ENCODE measurements around the gene RHD.
"Not testable (repeated sequence)": the region's sequence is repeated elsewhere in the genome, so short reads cannot be mapped to it uniquely, and the experiment has no call there.

DNA sequence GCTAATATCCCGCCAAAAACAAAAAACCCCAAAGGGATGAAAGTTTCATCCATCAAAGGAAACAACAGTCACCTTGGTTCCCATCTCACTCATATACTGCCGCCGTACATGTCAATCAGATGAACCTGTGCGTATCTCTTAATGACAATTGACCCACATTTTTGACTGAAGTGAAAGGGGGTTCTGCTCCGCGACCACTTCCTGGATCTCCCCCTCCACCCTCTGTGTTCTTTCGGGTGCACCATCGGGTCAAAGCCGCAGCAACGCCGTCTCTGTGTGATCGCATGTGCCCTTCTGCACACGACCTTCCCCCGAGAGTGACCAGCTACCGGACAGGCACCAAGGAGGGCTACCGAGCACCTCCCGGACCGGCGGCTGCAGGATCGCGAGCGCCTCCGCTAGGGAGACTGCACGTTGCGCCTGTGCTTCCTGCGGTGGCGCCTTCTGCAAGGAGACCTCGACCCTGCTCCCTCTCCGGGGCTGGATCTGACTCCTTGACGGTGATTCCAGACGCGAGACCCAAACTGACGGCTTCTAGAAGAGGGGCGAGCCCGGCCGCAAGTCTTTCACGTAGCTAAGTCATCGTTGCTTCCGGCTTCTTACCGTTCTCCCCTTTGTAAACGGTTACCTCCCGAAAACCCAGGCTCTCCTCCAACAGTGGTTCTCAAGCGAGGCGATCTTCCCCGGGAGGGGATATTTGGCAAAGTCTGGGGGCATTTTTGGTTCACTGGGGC, 5.6 kb upstream of the RHD start:
- TF ChIP-seq, protein P1, sequence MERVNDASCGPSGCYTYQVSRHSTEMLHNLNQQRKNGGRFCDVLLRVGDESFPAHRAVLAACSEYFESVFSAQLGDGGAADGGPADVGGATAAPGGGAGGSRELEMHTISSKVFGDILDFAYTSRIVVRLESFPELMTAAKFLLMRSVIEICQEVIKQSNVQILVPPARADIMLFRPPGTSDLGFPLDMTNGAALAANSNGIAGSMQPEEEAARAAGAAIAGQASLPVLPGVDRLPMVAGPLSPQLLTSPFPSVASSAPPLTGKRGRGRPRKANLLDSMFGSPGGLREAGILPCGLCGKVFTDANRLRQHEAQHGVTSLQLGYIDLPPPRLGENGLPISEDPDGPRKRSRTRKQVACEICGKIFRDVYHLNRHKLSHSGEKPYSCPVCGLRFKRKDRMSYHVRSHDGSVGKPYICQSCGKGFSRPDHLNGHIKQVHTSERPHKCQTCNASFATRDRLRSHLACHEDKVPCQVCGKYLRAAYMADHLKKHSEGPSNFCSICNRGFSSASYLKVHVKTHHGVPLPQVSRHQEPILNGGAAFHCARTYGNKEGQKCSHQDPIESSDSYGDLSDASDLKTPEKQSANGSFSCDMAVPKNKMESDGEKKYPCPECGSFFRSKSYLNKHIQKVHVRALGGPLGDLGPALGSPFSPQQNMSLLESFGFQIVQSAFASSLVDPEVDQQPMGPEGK (CRISPR knock-in tag; IDR thresholded peaks at IDR 0.05; ENCODE audit: borderline replicate concordance) = not testable (repeated sequence)
- not testable (repeated sequence) for TF ChIP-seq CSRNP3 (CRISPR knock-in tag; IDR thresholded peaks at IDR 0.05); ZFP30 (CRISPR knock-in tag; IDR thresholded peaks at IDR 0.05); CSDC2 (CRISPR knock-in tag; IDR thresholded peaks at IDR 0.05); RARB (CRISPR knock-in tag; IDR thresholded peaks at IDR 0.05); ZFP3 (CRISPR knock-in tag; IDR thresholded peaks at IDR 0.05); SNAI2 (CRISPR knock-in tag; IDR thresholded peaks at IDR 0.05); ARNTL (CRISPR knock-in tag; IDR thresholded peaks at IDR 0.05; ENCODE audit: borderline replicate concordance, low read depth); GLIS3 (CRISPR knock-in tag; IDR thresholded peaks at IDR 0.05); ZNF8 (CRISPR knock-in tag; IDR thresholded peaks at IDR 0.05); OSR1 (CRISPR knock-in tag; IDR thresholded peaks at IDR 0.05); ESRRG (CRISPR knock-in tag; IDR thresholded peaks at IDR 0.05); ZNF70 (CRISPR knock-in tag; IDR thresholded peaks at IDR 0.05)
- TF ChIP-seq, protein P2, sequence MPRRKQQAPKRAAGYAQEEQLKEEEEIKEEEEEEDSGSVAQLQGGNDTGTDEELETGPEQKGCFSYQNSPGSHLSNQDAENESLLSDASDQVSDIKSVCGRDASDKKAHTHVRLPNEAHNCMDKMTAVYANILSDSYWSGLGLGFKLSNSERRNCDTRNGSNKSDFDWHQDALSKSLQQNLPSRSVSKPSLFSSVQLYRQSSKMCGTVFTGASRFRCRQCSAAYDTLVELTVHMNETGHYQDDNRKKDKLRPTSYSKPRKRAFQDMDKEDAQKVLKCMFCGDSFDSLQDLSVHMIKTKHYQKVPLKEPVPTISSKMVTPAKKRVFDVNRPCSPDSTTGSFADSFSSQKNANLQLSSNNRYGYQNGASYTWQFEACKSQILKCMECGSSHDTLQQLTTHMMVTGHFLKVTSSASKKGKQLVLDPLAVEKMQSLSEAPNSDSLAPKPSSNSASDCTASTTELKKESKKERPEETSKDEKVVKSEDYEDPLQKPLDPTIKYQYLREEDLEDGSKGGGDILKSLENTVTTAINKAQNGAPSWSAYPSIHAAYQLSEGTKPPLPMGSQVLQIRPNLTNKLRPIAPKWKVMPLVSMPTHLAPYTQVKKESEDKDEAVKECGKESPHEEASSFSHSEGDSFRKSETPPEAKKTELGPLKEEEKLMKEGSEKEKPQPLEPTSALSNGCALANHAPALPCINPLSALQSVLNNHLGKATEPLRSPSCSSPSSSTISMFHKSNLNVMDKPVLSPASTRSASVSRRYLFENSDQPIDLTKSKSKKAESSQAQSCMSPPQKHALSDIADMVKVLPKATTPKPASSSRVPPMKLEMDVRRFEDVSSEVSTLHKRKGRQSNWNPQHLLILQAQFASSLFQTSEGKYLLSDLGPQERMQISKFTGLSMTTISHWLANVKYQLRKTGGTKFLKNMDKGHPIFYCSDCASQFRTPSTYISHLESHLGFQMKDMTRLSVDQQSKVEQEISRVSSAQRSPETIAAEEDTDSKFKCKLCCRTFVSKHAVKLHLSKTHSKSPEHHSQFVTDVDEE (CRISPR knock-in tag; IDR thresholded peaks at IDR 0.05) = not testable (repeated sequence)
